Measurements from ENCODE around the gene EYA2.

Gene EYA2

GRCh38 chr20:47013606-47014005 is 119.0 kb downstream of the EYA2 start:
- no peak for DNase-seq

GRCh38 chr20:47016068-47016664 is 121.5 kb downstream of the EYA2 start:
- no peak for DNase-seq

GRCh38 chr20:47018381-47018780 is 123.7 kb downstream of the EYA2 start:
- DNase-seq, result no peak

- no peak for DNase-seq
Observed at GRCh38 chr20:47019121-47019824, 124.6 kb downstream of the EYA2 start.

GRCh38 chr20:47020231-47020630 is 125.6 kb downstream of the EYA2 start:
- no peak for DNase-seq

GRCh38 chr20:47021850-47022249 is 127.2 kb downstream of the EYA2 start:
- DNase-seq, result no peak

- no peak for DNase-seq
Observed at GRCh38 chr20:47024461-47024937, 129.9 kb downstream of the EYA2 start.

GRCh38 chr20:47027042-47027441 is 132.4 kb downstream of the EYA2 start:
- no peak for DNase-seq

GRCh38 chr20:47027456-47027855 is 132.8 kb downstream of the EYA2 start:
- no peak for DNase-seq

GRCh38 chr20:47028487-47028886 is 133.8 kb downstream of the EYA2 start:
- DNase-seq, result no peak

GRCh38 chr20:47029845-47030244 is 135.2 kb downstream of the EYA2 start:
- DNase-seq, result no peak

- no peak for DNase-seq
Observed at GRCh38 chr20:47030271-47030810, 135.7 kb downstream of the EYA2 start.

- no peak for DNase-seq
Observed at GRCh38 chr20:47031004-47031403, 136.4 kb downstream of the EYA2 start.

GRCh38 chr20:47031821-47032220 is 137.2 kb downstream of the EYA2 start:
- no peak for DNase-seq

- DNase-seq, result no peak
Observed at GRCh38 chr20:47032933-47033578, 138.4 kb downstream of the EYA2 start.

- no peak for DNase-seq
Observed at GRCh38 chr20:47033665-47034064, 139.0 kb downstream of the EYA2 start.

GRCh38 chr20:47035026-47035590 is 140.5 kb downstream of the EYA2 start:
- DNase-seq, result no peak

GRCh38 chr20:47036091-47036870 is 141.6 kb downstream of the EYA2 start:
- DNase-seq, result no peak

- DNase-seq, result no peak
Observed at GRCh38 chr20:47038566-47039560, 144.2 kb downstream of the EYA2 start.

GRCh38 chr20:47040506-47041125 is 146.0 kb downstream of the EYA2 start:
- DNase-seq, result no peak

GRCh38 chr20:47041396-47041899 is 146.8 kb downstream of the EYA2 start:
- no peak for DNase-seq
